ENCODE results near the gene FAM120AOS.

GRCh38 chr9:93406371-93406770 lies 47.0 kb downstream of the FAM120AOS start:
- TF ChIP-seq CTCF (IDR thresholded peaks at IDR 0.05; ENCODE audit: insufficient read depth, low read length, poor library complexity, severe bottlenecking): no peak
- TF ChIP-seq EZH2phosphoT487 (conservative IDR thresholded peaks at IDR 0.05; ENCODE audit: low read length): no peak
